Activated CD8-positive, alpha-beta memory T cell treated with anti-CD3 and anti-CD28 coated beads for 36 hours (primary cell): ENCODE data around the gene WDR17. TPM values are rescaled to one million over a fixed set of nuclear protein-coding genes. Genes with fewer than 3 reads are reported as not detected.
"Not testable (repeated sequence)": the region's sequence is repeated elsewhere in the genome, so short reads cannot be mapped to it uniquely, and the experiment has no call there.

Experiments used
- CTCF ChIA-PET: fragments of 350-600 bp; sonication (Branson Sonifier 250); formaldehyde crosslinking; loops from one replicate; lab custom pipeline; 2021; ENCODE audit warnings: antibody characterized with exemption; lab: Charles Lee
- POLR2A ChIA-PET: fragments of 350-600 bp; sonication (Branson Sonifier 250); formaldehyde crosslinking; loops from one replicate; lab custom pipeline; 2021; ENCODE audit warnings: antibody characterized with exemption; lab: Charles Lee
- total RNA-seq, 2 experiments: library from RNA; stranded (reverse); gene quantifications; one replicate each; pipeline ENCODE4 v1.2.3, GENCODE V29; 2021

Gene WDR17
- total RNA-seq, 2 experiments from 2014 or later, result 1.4 to 1.8 TPM

DNA sequence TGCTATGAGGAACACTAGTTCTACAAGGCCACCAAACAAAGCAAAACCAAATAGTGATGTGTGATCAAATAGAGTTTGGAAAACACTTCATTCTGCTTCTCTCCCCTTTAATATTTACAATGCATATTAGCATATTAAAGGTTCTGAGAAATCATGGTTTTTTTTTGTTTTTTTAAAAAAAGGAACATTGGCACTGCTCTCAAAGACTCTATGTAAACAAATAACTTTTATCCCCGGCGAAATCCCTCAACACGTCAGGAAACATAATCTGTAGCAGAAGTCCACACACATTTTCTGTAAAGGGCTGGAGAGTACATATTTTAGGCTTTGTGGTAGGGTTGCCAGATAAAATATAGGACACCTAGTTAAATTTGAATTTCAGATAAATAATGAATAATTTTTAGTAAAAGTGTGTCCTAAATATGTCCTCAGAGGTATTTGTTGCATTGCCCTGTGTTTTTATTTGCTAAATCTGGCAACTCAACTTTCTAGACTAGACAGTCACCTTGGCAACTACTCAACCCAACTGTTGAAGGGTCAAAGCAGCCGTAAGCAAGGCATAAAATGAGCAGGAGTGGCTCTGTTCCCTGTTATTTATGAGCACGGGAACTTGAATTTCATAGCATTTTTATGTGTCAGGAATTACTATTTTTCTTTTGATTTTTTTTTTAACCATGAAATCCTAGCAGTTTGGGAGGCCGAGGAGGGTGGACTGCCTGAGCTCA lies 121.2 kb downstream of the WDR17 start:
- ChIA-PET CTCF (no interaction called here), POLR2A (no interaction called here)

GRCh38 chr4:176187624-176188023 lies 122.0 kb downstream of the WDR17 start:
- CTCF ChIA-PET, result no interaction called here
- POLR2A ChIA-PET, result no interaction called here

- CTCF ChIA-PET, result no interaction called here
- POLR2A ChIA-PET, result no interaction called here
These were observed 123.0 kb downstream of the WDR17 start for GRCh38 chr4:176188654-176189053.

DNA sequence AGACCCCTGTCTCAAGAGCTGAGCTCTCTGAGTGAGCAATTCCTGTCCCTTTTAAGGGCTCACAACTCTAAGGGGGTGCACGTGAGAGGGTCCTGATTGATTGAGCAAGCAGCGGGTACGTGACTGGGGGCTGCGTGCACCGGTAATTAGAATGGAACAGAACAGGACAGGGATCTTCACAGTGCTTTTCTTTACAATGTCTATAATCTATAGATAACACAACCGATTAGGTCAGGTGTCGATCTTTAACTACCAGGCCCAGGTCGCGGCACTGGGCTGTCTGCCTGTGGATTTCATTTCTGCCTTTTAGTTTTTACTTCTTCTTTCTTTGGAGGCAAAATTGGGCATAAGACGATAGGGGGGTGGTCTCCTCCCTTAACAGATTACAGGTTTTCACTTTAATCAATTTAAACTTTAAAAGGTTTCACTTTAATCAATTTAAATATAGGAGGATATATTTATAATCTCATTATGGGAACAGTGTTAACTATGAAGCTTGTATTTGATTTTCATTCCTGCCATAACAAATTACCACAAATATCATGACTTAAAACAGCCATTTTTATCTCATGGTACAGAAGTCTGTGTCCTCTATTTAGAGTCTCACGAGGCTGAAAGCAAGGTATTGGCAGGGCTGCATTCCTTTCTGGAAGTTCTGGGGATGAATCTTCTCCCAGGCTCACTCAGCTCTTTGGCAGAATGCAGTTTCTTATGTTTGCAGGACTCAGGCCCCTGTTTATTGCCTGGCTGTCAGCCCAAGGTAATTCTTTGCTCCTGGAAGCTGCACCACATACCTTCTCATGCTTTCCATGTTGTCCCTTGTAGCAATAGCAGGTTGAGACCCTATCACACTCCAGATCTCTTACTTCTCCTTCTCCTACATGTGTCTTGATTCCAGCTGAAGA lies 124.5 kb downstream of the WDR17 start:
- POLR2A ChIA-PET, result no interaction called here
- CTCF ChIA-PET, result no interaction called here

- ChIA-PET POLR2A (no interaction called here), CTCF (no interaction called here)
These were observed 126.3 kb downstream of the WDR17 start for GRCh38 chr4:176191974-176192373.

- POLR2A ChIA-PET, result no interaction called here
These were observed 127.5 kb downstream of the WDR17 start for GRCh38 chr4:176193126-176193525.

GRCh38 chr4:176193938-176194337 lies 128.3 kb downstream of the WDR17 start:
- POLR2A ChIA-PET, result no interaction called here
- CTCF ChIA-PET, result no interaction called here

More at GRCh38 chr4:176193126-176193525, 127.5 kb downstream of the WDR17 start:
- CTCF ChIA-PET, result no interaction called here

DNA sequence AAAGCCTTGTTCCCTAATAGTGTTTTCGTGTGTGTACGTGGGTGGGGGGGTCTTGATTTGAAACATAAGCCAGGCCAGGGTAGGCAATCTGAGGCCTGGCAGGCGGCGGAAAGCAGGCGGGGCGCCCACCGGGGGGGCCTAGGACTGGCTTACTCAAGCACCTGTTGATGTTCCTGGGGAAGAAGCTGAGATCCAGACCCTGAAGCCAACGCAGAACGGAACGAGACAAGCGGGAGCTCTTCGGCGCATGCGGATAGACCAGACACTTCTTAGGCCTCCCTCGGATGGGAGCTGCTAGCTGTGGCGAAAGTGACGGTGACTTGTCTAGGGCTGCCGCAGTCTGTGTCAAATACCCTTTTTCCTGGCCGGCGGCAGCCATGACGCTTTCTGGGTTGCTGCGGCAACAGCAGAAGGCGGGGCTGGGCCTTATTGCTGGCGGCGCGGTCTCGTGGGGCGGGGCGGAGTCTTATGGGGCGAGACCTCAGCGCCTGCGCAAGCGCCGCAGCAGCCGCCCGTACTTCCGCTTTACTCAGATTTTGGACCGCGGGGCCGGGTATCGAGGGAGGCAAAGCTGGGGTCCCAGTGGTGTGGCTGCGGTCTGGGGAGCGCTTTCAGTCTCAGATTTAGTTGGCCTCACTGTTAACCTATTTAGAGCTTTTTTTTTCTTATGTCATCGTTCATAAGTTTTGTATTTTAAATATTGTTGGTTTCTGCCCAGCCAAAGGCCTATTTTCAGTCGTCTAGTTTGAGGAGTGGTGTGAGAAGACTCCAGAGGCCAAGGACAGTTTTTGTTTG lies 129.7 kb downstream of the WDR17 start, which contains the start of gene SPATA4:
Gene SPATA4 (minus strand): TSS at position 402 of the 795 bp plus-strand sequence. CDS start 23 bp downstream, at position 379.
- ChIA-PET POLR2A (interaction anchor here (0.6 kb wide), 1 partner anchor 1845 kb away, joined by 3 read pairs; no protein-coding TSS in a partner anchor), CTCF (interaction anchor here (0.7 to 0.9 kb wide), 2 partner anchors 83 to 150 kb away, joined by 3 to 4 read pairs; no protein-coding TSS in a partner anchor)

GRCh38 chr4:176198316-176198903 lies 132.8 kb downstream of the WDR17 start:
- POLR2A ChIA-PET, result no interaction called here
- CTCF ChIA-PET, result no interaction called here

GRCh38 chr4:176205299-176205698 lies 139.7 kb downstream of the WDR17 start:
- ChIA-PET POLR2A (no interaction called here), CTCF (no interaction called here)

DNA sequence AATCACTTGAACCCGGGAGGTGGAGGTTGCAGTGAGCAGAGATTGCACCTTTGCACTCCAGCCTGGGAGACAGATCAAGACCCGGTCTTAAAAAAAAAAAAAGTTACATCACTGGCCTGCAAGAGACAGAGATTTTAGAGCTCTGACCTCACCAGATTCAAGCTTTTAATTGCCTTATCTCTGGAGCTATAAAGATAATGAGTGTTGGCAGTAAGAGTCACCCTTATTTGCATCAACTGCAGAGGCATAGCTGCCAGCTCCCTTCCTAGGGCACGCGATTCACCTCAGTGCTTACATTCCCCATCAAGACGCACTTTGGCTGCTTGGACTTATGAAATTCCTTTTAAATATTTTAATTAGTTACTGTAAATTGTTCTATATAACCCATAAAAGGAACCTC lies 142.2 kb downstream of the WDR17 start:
- POLR2A ChIA-PET, result no interaction called here

GRCh38 chr4:176209535-176209934 lies 143.9 kb downstream of the WDR17 start:
- ChIA-PET POLR2A (no interaction called here), CTCF (no interaction called here)

More for the DNA sequence above, 142.2 kb downstream of the WDR17 start:
- CTCF ChIA-PET, result no interaction called here

DNA sequence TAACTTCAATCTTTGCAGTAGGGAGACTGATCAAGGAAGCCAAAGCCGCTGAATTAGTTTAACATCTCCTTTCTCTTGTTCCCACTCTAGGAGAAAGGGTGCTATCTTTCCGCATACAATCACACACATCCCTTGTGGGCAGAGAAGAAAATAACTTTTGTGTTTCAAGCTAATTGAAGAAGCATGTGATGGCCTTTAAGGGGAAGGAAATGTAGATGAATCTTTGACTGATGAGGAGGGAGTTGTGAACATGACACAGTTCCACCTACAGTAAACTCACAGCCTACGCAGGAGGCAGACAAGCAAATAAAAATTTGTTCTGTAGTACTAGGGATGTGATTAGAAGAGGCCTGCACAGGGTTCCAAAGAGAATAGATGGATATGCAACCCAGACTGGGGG lies 144.5 kb downstream of the WDR17 start:
- ChIA-PET CTCF (no interaction called here), POLR2A (no interaction called here)

GRCh38 chr4:176210579-176211296 lies 145.1 kb downstream of the WDR17 start:
- ChIA-PET CTCF (no interaction called here), POLR2A (no interaction called here)

GRCh38 chr4:176212351-176212750 lies 146.7 kb downstream of the WDR17 start:
- POLR2A ChIA-PET, CTCF ChIA-PET: not testable (repeated sequence)

DNA sequence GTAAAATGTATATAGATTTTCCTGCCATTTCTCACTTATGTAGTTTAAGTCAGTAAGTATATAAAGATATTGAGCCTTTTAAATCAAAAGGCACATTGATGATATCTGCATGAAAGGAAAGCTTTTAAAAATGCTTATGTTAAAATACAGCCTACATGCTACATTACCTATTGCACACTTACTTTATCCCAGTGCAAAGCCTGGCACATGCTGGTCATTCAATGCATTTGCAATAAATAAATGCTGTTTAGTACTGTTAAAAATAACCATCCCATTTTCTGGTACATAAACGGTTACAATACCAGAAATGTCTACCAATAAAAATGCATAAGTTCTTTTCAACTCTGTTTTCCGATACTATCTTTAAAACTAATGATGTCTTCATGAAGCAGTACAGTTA lies 151.9 kb downstream of the WDR17 start:
- POLR2A ChIA-PET, result no interaction called here
- CTCF ChIA-PET, result interaction anchor here (0.6 kb wide), 1 partner anchor 873 kb away, joined by 4 read pairs; no protein-coding TSS in a partner anchor

- ChIA-PET POLR2A (no interaction called here), CTCF (no interaction called here)
These were observed 156.5 kb downstream of the WDR17 start for GRCh38 chr4:176222149-176222548.

GRCh38 chr4:176223561-176223960 lies 157.9 kb downstream of the WDR17 start:
- CTCF ChIA-PET, result no interaction called here
- POLR2A ChIA-PET, result no interaction called here

GRCh38 chr4:176226736-176227135 lies 161.1 kb downstream of the WDR17 start:
- POLR2A ChIA-PET, result no interaction called here
- CTCF ChIA-PET, result no interaction called here
